Rectal smooth muscle tissue (tissue), 1 donor: ENCODE data around the gene RAD51B.
A peak's percentile ranks its signal among the peaks of the same experiment; 100 is the strongest.

ENCODE experiments used
- H3K27ac ChIP-seq: one replicate; pipeline ENCODE4 v1.7.0; 2013; ENCODE audit warnings: low read depth, low read length, inconsistent platforms
- H3K27me3 ChIP-seq: one replicate; pipeline ENCODE4 v1.7.0; 2013; ENCODE audit warnings: low read length; ENCODE audit not compliant: control insufficient read depth, insufficient read depth
- H3K36me3 ChIP-seq: one replicate; pipeline ENCODE4 v1.7.0; 2013; ENCODE audit warnings: low read length; ENCODE audit not compliant: control insufficient read depth, insufficient read depth
- H3K4me1 ChIP-seq: one replicate; pipeline ENCODE4 v1.7.0; 2013; ENCODE audit warnings: low read length; ENCODE audit not compliant: control insufficient read depth, insufficient read depth
- H3K4me3 ChIP-seq: one replicate; pipeline ENCODE4 v1.7.0; 2013; ENCODE audit warnings: low read length
- H3K9ac ChIP-seq: one replicate; pipeline ENCODE4 v1.7.0; 2013; ENCODE audit warnings: low read length

The RAD51B gene

DNA sequence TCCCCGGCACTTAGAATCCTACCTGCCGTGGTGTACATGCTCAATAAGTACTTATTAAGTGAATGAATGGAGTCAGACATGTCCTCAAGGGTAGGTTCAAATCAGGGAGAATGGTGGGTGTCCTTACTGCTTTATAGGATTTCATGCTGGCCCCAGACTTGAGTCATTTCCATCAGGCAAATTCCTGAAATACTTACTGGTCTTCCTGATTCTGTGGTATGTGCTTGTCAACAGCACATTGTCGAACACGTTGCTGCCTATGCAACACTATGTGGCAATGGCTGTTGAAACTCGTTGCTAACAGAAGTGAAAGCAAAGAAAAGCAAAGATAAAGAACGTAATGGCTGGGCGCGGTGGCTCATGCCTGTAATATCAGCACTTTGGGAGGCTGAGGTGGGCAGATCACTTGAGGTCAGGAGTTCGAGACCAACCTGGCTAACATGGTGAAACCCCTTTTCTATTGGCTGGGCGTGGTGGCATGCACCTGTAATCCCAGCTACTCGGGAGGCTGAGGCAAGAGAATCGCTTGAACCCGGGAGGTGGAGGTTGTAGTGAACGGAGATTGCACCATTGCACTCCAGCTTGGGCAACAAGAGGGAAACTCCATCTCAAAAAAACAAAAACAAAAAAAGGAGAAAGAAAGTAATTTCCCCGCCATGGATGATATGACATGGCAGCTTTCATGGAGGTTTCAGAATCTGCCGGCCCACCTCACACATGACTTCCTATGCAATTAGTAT lies 758.4 kb downstream of the RAD51B start:
- Histone ChIP-seq H3K27ac (no peak overlapping the region), H3K27me3 (no peaks in the 10 kb centered on the region), H3K4me3 (no peak overlapping the region)

DNA sequence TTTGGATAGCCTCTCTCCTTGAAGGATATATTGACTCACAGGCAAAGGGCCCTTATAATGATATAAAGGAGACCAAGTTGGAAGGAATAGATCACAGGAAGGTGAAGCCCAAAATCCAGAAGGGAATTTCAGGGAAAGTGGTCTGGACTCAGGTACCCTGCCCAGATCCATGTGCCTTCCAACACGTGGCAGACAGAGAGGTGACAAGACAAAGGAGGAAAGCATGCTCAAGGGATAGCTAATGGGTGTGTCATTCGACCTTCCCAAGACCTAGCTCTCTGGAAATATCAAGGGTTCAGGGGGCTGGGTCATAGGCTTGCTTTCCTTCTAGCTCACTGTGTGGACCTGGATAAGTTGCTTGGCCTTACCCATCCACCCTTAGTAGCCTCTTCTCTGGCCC lies 759.0 kb downstream of the RAD51B start:
- Histone ChIP-seq H3K4me1 (peaks cover 4% of the 10 kb centered on the region), H3K4me3 (no peak overlapping the region), H3K27ac (no peak overlapping the region), H3K9ac (no peak overlapping the region), H3K27me3 (no peaks in the 10 kb centered on the region), H3K36me3 (no peaks in the 10 kb centered on the region)

More for the DNA sequence above, 758.4 kb downstream of the RAD51B start:
- Histone ChIP-seq H3K36me3 (no peaks in the 10 kb centered on the region), H3K4me1 (peaks cover 4% of the 10 kb centered on the region), H3K9ac (no peak overlapping the region)

DNA sequence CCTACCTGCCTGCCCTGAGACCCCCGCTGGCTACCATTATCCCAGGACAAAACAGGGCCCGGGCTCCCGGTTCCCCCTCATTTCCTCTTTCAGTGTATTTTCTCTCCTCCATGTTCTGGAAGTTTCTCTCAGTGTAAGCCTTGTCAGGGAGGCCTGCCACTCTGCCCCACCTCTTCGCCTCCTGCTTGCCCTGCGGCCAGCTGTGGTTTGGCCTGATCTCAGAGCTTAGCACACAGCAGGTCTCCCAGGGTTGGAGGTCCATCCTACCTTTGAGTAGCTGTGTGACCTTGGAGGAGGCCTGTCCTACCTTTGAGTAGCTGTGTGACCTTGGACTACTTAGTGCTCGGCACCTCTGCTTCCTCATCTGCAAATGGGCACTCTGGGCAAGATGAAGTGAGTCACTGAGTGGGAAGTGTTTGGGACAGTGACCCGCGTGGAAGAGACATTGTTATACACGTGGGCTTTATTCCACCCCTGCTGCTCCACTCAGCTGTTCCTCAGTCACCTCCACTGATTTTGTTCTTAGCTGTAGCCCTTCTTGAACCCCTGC lies 760.6 kb downstream of the RAD51B start:
- no peaks in the 10 kb centered on the region for H3K27me3 ChIP-seq
- H3K27ac ChIP-seq, result no peak overlapping the region
- no peak overlapping the region for H3K4me3 ChIP-seq
- H3K4me1 ChIP-seq, result peaks cover 1% of the 10 kb centered on the region
- no peak overlapping the region for H3K9ac ChIP-seq
- no peaks in the 10 kb centered on the region for H3K36me3 ChIP-seq

GRCh38 chr14:68580671-68581070 lies 761.1 kb downstream of the RAD51B start:
- H3K27ac ChIP-seq, result no peak overlapping the region

GRCh38 chr14:68583548-68584280 lies 764.1 kb downstream of the RAD51B start:
- Histone ChIP-seq H3K27ac (no peak overlapping the region), H3K4me3 (no peak overlapping the region), H3K4me1 (peaks cover 34% of the 10 kb centered on the region), H3K9ac (no peak overlapping the region), H3K36me3 (no peaks in the 10 kb centered on the region), H3K27me3 (no peaks in the 10 kb centered on the region)

More at GRCh38 chr14:68580671-68581070, 761.1 kb downstream of the RAD51B start:
- no peaks in the 10 kb centered on the region for H3K36me3 ChIP-seq
- no peak overlapping the region for H3K9ac ChIP-seq
- H3K4me3 ChIP-seq, result no peak overlapping the region
- peaks cover 6% of the 10 kb centered on the region for H3K4me1 ChIP-seq
- no peaks in the 10 kb centered on the region for H3K27me3 ChIP-seq

DNA sequence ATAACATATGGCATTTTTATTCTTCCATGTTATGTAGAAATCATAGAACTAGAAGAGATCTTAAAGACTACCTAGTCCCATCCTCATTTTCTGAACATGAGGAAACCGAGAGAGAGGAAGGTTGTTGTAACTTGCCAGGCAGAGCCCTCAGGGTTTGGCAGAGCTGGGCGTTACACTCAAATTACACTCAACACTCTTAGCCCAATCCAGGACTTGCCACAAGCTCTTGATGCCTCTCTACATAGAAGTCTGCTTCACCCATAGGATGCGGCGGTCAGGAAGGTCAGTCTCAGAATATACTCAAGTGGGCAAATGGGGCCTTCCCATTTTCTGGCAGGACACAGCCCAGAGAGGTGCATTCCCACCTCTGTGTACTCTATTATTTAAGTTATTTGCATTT lies 765.2 kb downstream of the RAD51B start:
- Histone ChIP-seq H3K9ac (no peak overlapping the region), H3K4me1 (peaks cover 43% of the 10 kb centered on the region), H3K27me3 (no peaks in the 10 kb centered on the region)

DNA sequence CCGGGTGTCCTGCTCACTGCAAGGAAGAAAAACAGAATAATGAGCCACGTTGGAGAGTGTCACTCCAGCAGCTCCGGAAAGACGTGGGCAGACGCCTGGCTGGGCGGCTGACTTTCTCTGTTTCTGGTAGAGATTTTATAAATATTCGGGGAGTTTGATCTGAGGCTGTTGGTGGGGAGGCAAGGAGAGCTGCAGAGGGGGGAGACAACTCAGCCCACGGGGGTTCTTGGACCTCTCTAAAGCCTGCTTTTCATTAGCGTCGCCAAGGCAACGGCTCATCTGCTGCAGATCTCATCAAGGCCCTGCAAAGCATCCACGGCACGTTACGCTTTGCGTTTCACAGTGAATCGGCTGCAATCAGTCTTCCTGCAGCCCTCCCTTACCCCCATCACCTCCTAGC lies 766.1 kb downstream of the RAD51B start:
- H3K4me3 ChIP-seq, result no peak overlapping the region
- peaks cover 52% of the 10 kb centered on the region for H3K4me1 ChIP-seq
- H3K27me3 ChIP-seq, result no peaks in the 10 kb centered on the region
- H3K27ac ChIP-seq, result peak overlapping the region; percentile 90
- no peaks in the 10 kb centered on the region for H3K36me3 ChIP-seq
- no peak overlapping the region for H3K9ac ChIP-seq

More for the DNA sequence above, 765.2 kb downstream of the RAD51B start:
- no peak overlapping the region for H3K4me3 ChIP-seq
- H3K27ac ChIP-seq, result peak overlapping the region; percentile 90
- no peaks in the 10 kb centered on the region for H3K36me3 ChIP-seq

GRCh38 chr14:68586896-68587751 lies 767.5 kb downstream of the RAD51B start:
- Histone ChIP-seq H3K27ac (peak overlapping the region; percentile 90), H3K9ac (peak overlapping the region; percentile 16), H3K4me3 (no peak overlapping the region), H3K4me1 (peaks cover 62% of the 10 kb centered on the region), H3K36me3 (no peaks in the 10 kb centered on the region), H3K27me3 (no peaks in the 10 kb centered on the region)

DNA sequence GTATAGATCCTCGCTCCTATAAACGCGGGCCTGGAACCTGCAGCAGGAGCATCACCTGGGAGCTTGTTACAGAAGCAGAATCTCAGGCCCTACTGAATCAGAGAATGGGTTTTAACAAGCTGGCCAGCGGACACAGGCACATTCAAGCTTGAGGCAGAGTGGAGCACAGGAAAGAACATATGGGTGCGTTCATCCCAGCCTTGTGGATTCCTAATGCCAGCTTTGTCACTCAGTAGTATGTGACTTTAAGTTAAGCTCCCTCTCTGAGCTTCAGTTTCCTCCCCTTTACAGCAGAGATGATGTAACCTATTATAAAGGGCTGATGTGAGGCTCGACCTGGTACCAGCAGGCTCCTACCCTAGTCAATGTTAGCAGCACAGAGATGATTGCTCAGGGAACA lies 768.4 kb downstream of the RAD51B start:
- Histone ChIP-seq H3K9ac (no peak overlapping the region), H3K27ac (peak overlapping the region; percentile 90), H3K36me3 (no peaks in the 10 kb centered on the region), H3K4me1 (peaks cover 62% of the 10 kb centered on the region), H3K27me3 (no peaks in the 10 kb centered on the region), H3K4me3 (no peak overlapping the region)

DNA sequence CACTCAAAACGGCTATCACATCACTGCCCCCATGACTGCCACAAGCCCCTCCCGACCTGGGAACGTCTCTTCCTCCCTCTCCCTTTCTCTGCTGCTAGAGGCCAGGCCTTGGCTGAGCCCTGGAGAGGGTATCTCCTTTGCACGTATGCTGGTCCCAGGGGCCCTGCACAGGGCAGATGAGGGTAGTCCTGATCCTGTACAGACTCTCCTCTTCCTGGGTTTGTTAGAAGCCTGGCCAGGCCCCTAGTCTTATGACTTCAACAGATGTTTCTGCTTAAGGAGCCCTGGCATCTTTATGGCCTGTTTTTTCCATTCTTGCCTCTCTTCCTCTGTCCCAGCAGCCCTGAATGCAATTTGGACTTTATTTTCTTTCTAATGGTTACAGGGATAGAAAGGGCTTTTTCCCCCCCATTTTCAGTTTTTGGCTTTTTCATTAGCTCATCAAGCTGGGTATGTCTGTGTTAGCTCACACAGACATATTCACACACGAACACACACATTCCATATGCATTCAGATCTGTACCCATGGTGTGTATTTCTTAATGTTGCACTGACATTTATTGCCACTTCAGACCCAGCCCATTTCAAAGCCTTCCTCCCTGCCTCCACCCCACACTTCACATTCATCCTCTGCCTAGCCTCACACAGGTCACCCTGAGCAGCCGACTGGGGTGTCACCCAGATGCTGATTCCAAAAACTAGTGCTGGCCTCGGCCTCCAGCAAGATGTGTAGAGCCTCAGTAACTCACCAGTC lies 770.0 kb downstream of the RAD51B start:
- no peak overlapping the region for H3K9ac ChIP-seq

GRCh38 chr14:68590201-68590522 lies 770.6 kb downstream of the RAD51B start:
- Histone ChIP-seq H3K9ac (no peak overlapping the region), H3K27ac (peak overlapping the region; percentile 89), H3K4me1 (peaks cover 61% of the 10 kb centered on the region), H3K36me3 (no peaks in the 10 kb centered on the region), H3K27me3 (no peaks in the 10 kb centered on the region), H3K4me3 (no peak overlapping the region)

More for the DNA sequence above, 770.0 kb downstream of the RAD51B start:
- H3K4me3 ChIP-seq, result no peak overlapping the region
- H3K4me1 ChIP-seq, result peaks cover 62% of the 10 kb centered on the region
- peak overlapping the region; percentile 90 for H3K27ac ChIP-seq
- no peaks in the 10 kb centered on the region for H3K36me3 ChIP-seq
- no peaks in the 10 kb centered on the region for H3K27me3 ChIP-seq
